ENCODE data around the gene MARCHF9. TPM values are rescaled to one million over a fixed set of nuclear protein-coding genes. Genes with fewer than 3 reads are reported as not detected.
A peak's percentile ranks its signal among the peaks of the same experiment; 100 is the strongest.
"Not testable (repeated sequence)": the region's sequence is repeated elsewhere in the genome, so short reads cannot be mapped to it uniquely, and the experiment has no call there.

The MARCHF9 gene
- total and polyA plus RNA-seq, 2 donors (not counting 1 experiment from before 2014, with no cell fraction given): 81.4 to 128 TPM

GRCh38 chr12:57712701-57713100 is 42.2 kb upstream of the MARCHF9 start:
- CTCF ChIA-PET: no interaction called here
- no peak overlapping the region for H3K27ac Mint-ChIP-seq
- no peak overlapping the region for H3K27ac ChIP-seq (ENCODE audit: low read length in 2 of 2)

GRCh38 chr12:57713209-57713608 is 41.7 kb upstream of the MARCHF9 start:
- CTCF ChIA-PET: interaction anchor here (0.7 kb wide), 1 partner anchor 22 kb away, joined by 4 read pairs; no protein-coding TSS in a partner anchor
- Histone ChIP-seq H4K20me1 (ENCODE audit: control insufficient read depth, insufficient read depth, low read length, poor library complexity, severe bottlenecking) (peaks cover 38% of the 10 kb centered on the region), H3K36me3 (replicated peaks in 1 of 2; ENCODE audit: control extremely low read depth in 1 of 2, control insufficient read depth in 1 of 2, extremely low read depth in 1 of 2, insufficient read depth in 2 of 2, low read length in 1 of 2) (peaks cover 3 to 43% of the 10 kb centered on the region in 2 experiments), H3K4me2 (replicated peaks; ENCODE audit: low read depth, low read length, poor library complexity, severe bottlenecking) (no peak overlapping the region), H3K9me3 (ENCODE audit: control extremely low read depth in 1 of 3, control insufficient read depth in 2 of 3, insufficient read depth in 1 of 3, low read length in 2 of 3) (no peaks in the 10 kb centered on the region), H3K9ac (ENCODE audit: low read length) (no peak overlapping the region), H3K4me3 (ENCODE audit: control extremely low read depth in 1 of 5, extremely low read depth in 1 of 5, insufficient read depth in 1 of 5, low read depth in 2 of 5, low read length in 4 of 5) (no peak overlapping the region), H3K4me1 (ENCODE audit: control insufficient read depth in 2 of 2, insufficient read depth in 2 of 2, low read length in 2 of 2) (peaks cover 13 to 19% of the 10 kb centered on the region in 2 donors), H3K79me2 (ENCODE audit: control insufficient read depth, insufficient read depth, low read length) (peaks cover 15% of the 10 kb centered on the region), H3K27me3 (replicated peaks in 1 of 4; ENCODE audit: control extremely low read depth in 1 of 4, control insufficient read depth in 3 of 4, insufficient read depth in 4 of 4, low read length in 3 of 4) (no peaks in the 10 kb centered on the region), H3K27ac (ENCODE audit: low read length in 2 of 2) (no peak overlapping the region), H2AFZ (ENCODE audit: insufficient read depth, low read depth, low read length, poor library complexity, severe bottlenecking) (no peak overlapping the region)
- no peak for ATAC-seq (ENCODE audit: low read depth)
- Mint-ChIP-seq H3K9me3 (ENCODE audit: insufficient read depth) (no peaks in the 10 kb centered on the region), H3K4me3 (no peak overlapping the region), H3K4me1 (peaks cover 12% of the 10 kb centered on the region), H3K27ac (no peak overlapping the region), H3K27me3 (no peaks in the 10 kb centered on the region)
- 100% methylated on average over 2 of the region's 5 CpGs for WGBS (ENCODE audit: insufficient coverage)
- POLR2A ChIA-PET: no interaction called here
- no peak for DNase-seq
- TF ChIP-seq EZH2 (IDR thresholded peaks at IDR 0.05; ENCODE audit: borderline replicate concordance, insufficient read depth, low read depth, low read length, poor library complexity, severe bottlenecking) (no peak), CTCF (IDR thresholded peaks at IDR 0.05) (no peak)
- intact Hi-C loops (cut with micrococcal nuclease): no loop called here

More at GRCh38 chr12:57712701-57713100, 42.2 kb upstream of the MARCHF9 start:
- no peaks in the 10 kb centered on the region for H3K27me3 ChIP-seq (replicated peaks in 1 of 4; ENCODE audit: control extremely low read depth in 1 of 4, control insufficient read depth in 3 of 4, insufficient read depth in 4 of 4, low read length in 3 of 4)
- WGBS (ENCODE audit: insufficient coverage): 100% methylated on average over 1 of the region's 3 CpGs
- POLR2A ChIA-PET: no interaction called here
- H3K4me3 ChIP-seq (ENCODE audit: control extremely low read depth in 1 of 5, extremely low read depth in 1 of 5, insufficient read depth in 1 of 5, low read depth in 2 of 5, low read length in 4 of 5): no peak overlapping the region
- H3K4me1 Mint-ChIP-seq: peaks cover 12% of the 10 kb centered on the region
- H3K27me3 Mint-ChIP-seq: no peaks in the 10 kb centered on the region
- no peak overlapping the region for H3K9ac ChIP-seq (ENCODE audit: low read length)
- H3K9me3 Mint-ChIP-seq (ENCODE audit: insufficient read depth): no peaks in the 10 kb centered on the region
- H4K20me1 ChIP-seq (ENCODE audit: control insufficient read depth, insufficient read depth, low read length, poor library complexity, severe bottlenecking): peaks cover 33% of the 10 kb centered on the region
- H3K36me3 ChIP-seq (replicated peaks in 1 of 2; ENCODE audit: control extremely low read depth in 1 of 2, control insufficient read depth in 1 of 2, extremely low read depth in 1 of 2, insufficient read depth in 2 of 2, low read length in 1 of 2): peaks cover 3 to 38% of the 10 kb centered on the region in 2 experiments
- H3K79me2 ChIP-seq (ENCODE audit: control insufficient read depth, insufficient read depth, low read length): peaks cover 15% of the 10 kb centered on the region
- no peak for DNase-seq
- H3K4me1 ChIP-seq (ENCODE audit: control insufficient read depth in 2 of 2, insufficient read depth in 2 of 2, low read length in 2 of 2): peaks cover 13 to 19% of the 10 kb centered on the region in 2 donors
- H3K9me3 ChIP-seq (ENCODE audit: control extremely low read depth in 1 of 3, control insufficient read depth in 2 of 3, insufficient read depth in 1 of 3, low read length in 2 of 3): no peaks in the 10 kb centered on the region
- no peak overlapping the region for H2AFZ ChIP-seq (ENCODE audit: insufficient read depth, low read depth, low read length, poor library complexity, severe bottlenecking)
- ATAC-seq (ENCODE audit: low read depth): no peak
- intact Hi-C loops (cut with micrococcal nuclease): no loop called here
- no peak overlapping the region for H3K4me3 Mint-ChIP-seq
- H3K4me2 ChIP-seq (replicated peaks; ENCODE audit: low read depth, low read length, poor library complexity, severe bottlenecking): no peak overlapping the region
- TF ChIP-seq EZH2 (IDR thresholded peaks at IDR 0.05; ENCODE audit: borderline replicate concordance, insufficient read depth, low read depth, low read length, poor library complexity, severe bottlenecking) (no peak), CTCF (IDR thresholded peaks at IDR 0.05) (no peak)

- H3K27me3 Mint-ChIP-seq; H3K27ac ChIP-seq (ENCODE audit: low read length in 2 of 2); intact Hi-C loops (cut with micrococcal nuclease); POLR2A ChIA-PET; H3K4me1 Mint-ChIP-seq; H3K27ac Mint-ChIP-seq; H3K9ac ChIP-seq (ENCODE audit: low read length); H2AFZ ChIP-seq (ENCODE audit: insufficient read depth, low read depth, low read length, poor library complexity, severe bottlenecking); H3K9me3 ChIP-seq (ENCODE audit: control extremely low read depth in 1 of 3, control insufficient read depth in 2 of 3, insufficient read depth in 1 of 3, low read length in 2 of 3); H3K27me3 ChIP-seq (replicated peaks in 1 of 4; ENCODE audit: control extremely low read depth in 1 of 4, control insufficient read depth in 3 of 4, insufficient read depth in 4 of 4, low read length in 3 of 4); H3K4me3 ChIP-seq (ENCODE audit: control extremely low read depth in 1 of 5, extremely low read depth in 1 of 5, insufficient read depth in 1 of 5, low read depth in 2 of 5, low read length in 4 of 5); H3K9me3 Mint-ChIP-seq (ENCODE audit: insufficient read depth): not testable (repeated sequence)
- peaks cover 3 to 55% of the 10 kb centered on the region in 2 experiments for H3K36me3 ChIP-seq (replicated peaks in 1 of 2; ENCODE audit: control extremely low read depth in 1 of 2, control insufficient read depth in 1 of 2, extremely low read depth in 1 of 2, insufficient read depth in 2 of 2, low read length in 1 of 2)
- H4K20me1 ChIP-seq (ENCODE audit: control insufficient read depth, insufficient read depth, low read length, poor library complexity, severe bottlenecking): peaks cover 41% of the 10 kb centered on the region
- DNase-seq (peak; percentile 67), ATAC-seq (ENCODE audit: low read depth) (peak; percentile 76)
- peaks cover 13 to 19% of the 10 kb centered on the region in 2 donors for H3K4me1 ChIP-seq (ENCODE audit: control insufficient read depth in 2 of 2, insufficient read depth in 2 of 2, low read length in 2 of 2)
- no CpG with 5 or more reads among the region's 6 CpGs for WGBS (ENCODE audit: insufficient coverage)
- CTCF ChIA-PET: interaction anchor here (1.2 kb wide), 1 partner anchor 132 kb away, joined by 3 read pairs; no protein-coding TSS in a partner anchor
- H3K4me2 ChIP-seq (replicated peaks; ENCODE audit: low read depth, low read length, poor library complexity, severe bottlenecking): peak overlapping the region; percentile 27
- peak overlapping the region; percentile 8 for H3K4me3 Mint-ChIP-seq
- peaks cover 15% of the 10 kb centered on the region for H3K79me2 ChIP-seq (ENCODE audit: control insufficient read depth, insufficient read depth, low read length)
Measured at GRCh38 chr12:57715036-57715748, 39.7 kb upstream of the MARCHF9 start.
